Measurements from ENCODE around the gene RPH3AL.
"Not testable (repeated sequence)": the region's sequence is repeated elsewhere in the genome, so short reads cannot be mapped to it uniquely, and the experiment has no call there.

Gene RPH3AL

DNA sequence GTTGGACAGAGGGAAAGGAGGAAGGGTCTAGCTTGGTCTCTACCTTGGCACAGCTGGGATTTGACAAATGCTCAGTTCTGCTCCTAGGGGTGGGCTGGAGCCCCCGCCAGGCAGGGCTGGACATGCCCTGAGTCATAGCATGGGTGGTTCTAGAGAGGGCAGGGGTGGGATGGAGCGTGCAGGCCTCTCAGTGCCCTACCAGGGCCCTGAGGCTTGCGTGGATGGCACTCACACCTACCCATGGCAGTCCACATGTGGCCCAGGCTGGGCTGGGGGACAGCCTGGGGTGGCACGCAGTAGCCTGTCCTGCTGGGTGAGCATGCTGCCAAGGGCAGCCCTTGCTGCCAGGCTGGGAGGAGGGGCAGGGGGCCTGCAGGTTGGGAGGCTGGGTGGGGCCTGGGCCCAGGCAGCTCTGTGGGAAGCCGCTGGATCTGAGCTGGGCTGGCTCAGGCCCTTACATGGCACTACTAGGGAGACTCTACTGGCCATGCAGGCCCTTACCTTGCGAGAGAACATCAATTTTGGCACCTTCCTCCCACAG is 182.4 kb downstream of the RPH3AL start:
- no peak for FAIRE-seq
- TF ChIP-seq POLR2AphosphoS5 (IDR thresholded peaks at IDR 0.05; ENCODE audit: low read depth, low read length) (no peak), POLR2A (IDR thresholded peaks at IDR 0.05; ENCODE audit: low read depth, low read length) (no peak), TAF1 (IDR thresholded peaks at IDR 0.05; ENCODE audit: borderline replicate concordance, low read depth, low read length) (no peak)
- DNase-seq (ENCODE audit: insufficient read length) = no peak

DNA sequence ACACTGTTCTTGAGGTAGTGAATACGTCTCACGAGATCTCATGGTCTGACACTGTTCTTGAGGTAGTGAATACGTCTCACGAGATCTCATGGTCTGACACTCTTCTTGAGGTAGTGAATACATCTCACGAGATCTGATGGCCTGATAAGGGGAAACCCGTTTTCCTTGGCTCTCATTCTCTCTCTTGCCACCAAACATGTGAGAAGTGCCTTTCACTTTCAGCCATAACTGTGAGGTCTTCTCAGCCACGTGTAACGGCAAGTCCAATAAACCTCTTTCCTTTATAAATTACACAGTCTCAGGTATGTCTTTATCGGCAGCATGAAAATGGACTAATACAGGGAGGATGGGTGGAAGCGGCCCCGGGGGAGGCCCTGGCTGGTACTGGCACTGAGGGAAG is 184.0 kb downstream of the RPH3AL start:
- FAIRE-seq; DNase-seq (ENCODE audit: insufficient read length): not testable (repeated sequence)

DNA sequence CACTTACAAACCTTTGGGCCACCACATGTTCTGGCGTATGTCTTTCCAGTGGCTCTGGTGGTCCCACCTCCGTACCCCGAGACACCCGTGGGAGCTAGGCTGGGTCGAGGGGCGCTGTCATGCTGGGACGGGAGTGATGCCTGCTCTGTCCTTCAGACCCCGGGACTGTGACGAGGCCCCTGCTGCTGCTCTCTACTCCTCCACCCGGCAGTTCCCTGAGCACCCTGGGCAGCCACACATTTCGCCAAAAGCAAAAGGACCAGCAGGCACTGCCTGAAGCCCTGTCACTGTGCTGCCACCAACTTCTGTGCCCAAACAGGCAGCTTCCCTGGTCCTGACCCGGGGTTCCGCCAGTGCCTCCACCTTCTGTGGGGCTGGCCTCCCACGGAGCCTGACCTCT is 186.7 kb downstream of the RPH3AL start:
- no peak for FAIRE-seq
- TF ChIP-seq POLR2AphosphoS5 (IDR thresholded peaks at IDR 0.05; ENCODE audit: low read depth, low read length) (no peak), TAF1 (IDR thresholded peaks at IDR 0.05; ENCODE audit: borderline replicate concordance, low read depth, low read length) (no peak)
- DNase-seq (ENCODE audit: insufficient read length) = no peak

DNA sequence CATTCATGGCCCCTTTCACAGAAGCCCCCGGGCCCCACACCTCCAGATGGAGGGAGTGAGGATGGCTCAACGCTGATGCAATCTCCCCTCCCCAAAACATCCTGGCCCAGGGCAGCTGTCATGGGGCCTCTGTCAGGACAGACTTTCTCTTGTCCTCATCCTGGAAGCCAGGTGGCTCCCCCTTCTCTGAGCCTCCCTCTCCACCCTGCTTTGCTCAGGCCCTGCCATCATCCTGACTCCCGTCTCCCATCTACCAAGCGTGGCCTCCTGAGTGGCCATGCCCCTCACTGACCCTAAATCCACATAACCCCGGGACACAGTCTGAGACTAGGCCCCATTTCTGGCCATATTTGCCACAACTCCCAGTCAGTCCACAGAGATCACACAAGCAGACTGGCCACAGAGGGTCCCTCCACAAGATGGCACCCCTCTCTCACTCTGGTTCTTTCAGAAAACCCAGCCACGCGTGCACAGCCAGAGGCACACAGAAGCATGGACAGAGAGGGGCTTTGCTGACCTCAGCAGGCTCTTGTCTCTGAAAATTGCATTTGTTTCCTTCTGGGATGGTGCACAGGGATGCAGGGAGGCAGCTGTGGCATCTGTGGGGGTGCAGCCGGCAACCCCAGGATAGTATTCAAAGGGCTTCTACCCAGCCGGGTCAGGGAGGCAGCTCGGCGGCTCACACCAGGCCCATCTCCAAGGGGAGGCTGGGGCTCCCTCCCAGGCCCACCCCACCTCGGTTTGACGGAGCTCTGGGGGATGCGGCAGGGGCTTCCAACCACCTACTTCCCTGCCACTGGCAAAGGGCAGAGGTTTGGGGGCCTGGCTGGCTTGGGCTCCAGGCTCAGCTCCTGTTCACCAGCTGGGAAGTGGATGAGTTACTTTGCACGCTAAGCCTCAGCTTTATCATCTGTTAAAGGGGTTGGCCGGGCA is 188.0 kb downstream of the RPH3AL start:
- FAIRE-seq (no peak), DNase-seq (ENCODE audit: insufficient read length) (no peak)
- TF ChIP-seq POLR2AphosphoS5 (IDR thresholded peaks at IDR 0.05; ENCODE audit: low read depth, low read length) (no peak), TAF1 (IDR thresholded peaks at IDR 0.05; ENCODE audit: borderline replicate concordance, low read depth, low read length) (no peak), POLR2A (IDR thresholded peaks at IDR 0.05; ENCODE audit: low read depth, low read length) (no peak)

DNA sequence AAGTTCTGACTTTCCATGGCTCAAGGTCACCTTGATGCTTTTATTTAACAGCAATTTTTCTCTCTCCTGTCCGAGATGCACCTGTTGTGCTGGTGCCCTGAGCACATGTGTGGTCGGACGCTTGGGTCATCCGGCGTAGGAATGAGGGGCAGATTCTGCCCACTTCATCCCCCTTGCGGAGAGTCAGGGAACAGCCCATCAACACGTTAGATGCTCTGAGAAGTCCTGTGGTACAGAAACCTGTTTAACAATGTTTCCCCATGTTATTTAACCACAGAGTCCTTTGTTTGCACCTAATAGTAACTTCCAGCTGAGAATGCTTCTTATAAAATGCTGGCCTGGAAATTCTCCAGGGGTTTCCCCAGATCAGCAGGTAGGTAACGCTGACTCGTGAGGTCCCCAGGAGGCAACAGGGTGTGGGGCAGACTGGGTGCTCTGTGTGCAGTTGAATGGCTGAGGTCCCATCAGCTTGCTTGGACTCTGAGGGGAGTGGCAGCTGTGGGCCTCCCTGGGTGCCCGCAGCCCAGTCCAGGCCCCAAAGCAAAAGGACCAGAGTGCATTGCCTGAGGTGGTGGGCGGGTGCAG is 189.0 kb downstream of the RPH3AL start:
- no peak for TF ChIP-seq TAF1 (IDR thresholded peaks at IDR 0.05; ENCODE audit: borderline replicate concordance, low read depth, low read length)
- no peak for FAIRE-seq
- DNase-seq (ENCODE audit: insufficient read length) = no peak

DNA sequence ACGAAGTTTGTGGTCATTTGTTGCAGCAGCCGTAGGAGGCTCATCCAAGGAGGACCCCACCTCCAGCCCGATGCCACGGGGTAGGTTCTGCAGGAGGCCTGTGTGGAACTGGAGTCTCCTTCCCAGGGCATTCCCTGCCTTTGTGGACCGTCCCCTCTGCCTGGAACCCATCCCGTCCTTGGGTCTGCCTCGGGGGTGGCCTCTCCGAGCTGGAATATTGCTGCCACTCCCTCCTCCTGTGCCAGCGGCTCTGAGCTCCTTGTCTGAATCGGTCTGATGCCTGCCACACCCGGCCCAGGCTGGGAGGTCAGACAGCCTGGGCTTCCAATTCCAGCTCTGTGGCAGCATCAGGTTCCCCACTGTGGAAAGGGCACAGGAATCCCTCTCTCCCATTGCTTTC is 189.9 kb downstream of the RPH3AL start:
- DNase-seq (ENCODE audit: insufficient read length) (no peak), FAIRE-seq (no peak)
- TF ChIP-seq TAF1 (IDR thresholded peaks at IDR 0.05; ENCODE audit: borderline replicate concordance, low read depth, low read length) = no peak
- TF ChIP-seq POLR2A (IDR thresholded peaks at IDR 0.05; ENCODE audit: low read depth, low read length) = no peak
- TF ChIP-seq POLR2AphosphoS5 (IDR thresholded peaks at IDR 0.05; ENCODE audit: low read depth, low read length) = no peak

All from GM12892 (cell line).